Stimulated activated CD4-positive, alpha-beta T cell treated with anti-CD3 and anti-CD28 coated beads, Interleukin-15, amount 100 ng/mL, for 48 hours (primary cell): ENCODE data around the gene MLIP.

Experiments used
- DNase-seq, 2 donors: peaks; one replicate each; pipeline ENCODE4 v3.0.0-alpha.2; 2020; ENCODE audit warnings: low read depth in 2 of 2

Gene MLIP

DNA sequence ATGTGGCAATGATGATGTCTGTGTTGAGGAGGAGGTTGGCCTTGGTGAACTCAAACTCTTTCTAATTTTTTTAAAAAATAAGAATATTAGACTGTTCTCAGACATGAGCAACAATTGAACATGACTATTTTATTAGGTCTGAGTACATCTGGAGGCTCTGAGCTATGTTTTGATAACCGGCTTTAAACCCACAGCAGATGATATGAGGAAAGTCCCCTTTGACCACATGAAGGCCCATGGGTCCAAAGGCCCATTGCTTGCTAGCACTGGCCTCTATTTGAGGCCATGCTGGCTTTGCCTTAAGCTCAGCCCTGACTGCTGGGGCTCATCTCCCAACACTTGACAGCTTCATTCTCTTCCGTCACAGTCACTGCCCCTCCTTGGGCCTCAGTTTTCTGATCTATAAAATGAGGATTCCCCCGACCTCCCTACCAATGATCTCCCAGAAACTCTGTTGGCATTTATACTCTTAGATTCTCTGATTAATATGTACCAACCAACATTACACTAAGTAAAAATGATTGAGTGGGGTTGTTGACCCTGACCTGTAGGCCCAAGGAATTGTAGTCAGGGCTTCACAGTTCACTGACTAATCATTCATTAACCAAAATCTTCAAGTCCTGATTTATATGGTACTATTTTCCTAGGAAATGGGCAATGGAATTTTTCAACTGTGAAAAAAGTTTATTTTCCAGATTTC lies 173.1 kb downstream of the MLIP start:
- no peak for DNase-seq

DNA sequence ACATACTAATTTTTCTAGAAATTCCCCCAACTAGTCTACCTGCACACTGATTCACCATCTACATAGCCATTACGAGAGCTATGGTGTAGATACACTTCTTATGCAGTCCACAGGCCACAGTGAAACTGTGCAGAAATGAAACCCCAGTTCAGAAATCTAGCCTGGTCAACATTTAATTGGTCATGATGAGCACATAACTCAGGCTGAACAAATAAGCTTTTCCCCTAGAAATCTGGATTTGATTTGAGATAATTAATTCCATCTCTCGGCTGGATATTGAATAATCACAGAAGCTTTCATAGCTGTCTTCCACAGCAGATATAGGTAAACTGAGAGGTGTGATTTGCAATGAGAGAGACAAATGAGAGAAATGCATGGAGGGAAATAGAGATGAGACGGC lies 174.4 kb downstream of the MLIP start:
- DNase-seq: no peak

DNA sequence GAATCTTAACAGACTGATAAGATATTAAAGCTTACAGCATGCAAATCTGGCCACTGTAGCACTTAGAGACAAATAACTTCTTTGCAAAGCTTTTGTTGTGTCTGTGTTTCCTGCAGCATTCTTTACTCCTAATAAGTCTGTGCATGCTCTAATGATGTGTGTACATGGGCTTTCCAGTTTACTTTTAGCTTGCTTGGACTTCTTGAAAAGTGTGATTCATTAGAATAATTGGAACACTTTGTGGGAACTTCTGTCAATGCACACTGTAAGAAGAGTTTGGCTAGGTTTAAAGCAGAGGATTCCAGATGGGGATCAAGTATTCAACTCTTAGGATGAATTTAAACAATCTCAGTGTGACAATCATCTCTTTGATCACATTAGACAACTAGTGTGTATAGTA lies 174.9 kb downstream of the MLIP start:
- no peak for DNase-seq

DNA sequence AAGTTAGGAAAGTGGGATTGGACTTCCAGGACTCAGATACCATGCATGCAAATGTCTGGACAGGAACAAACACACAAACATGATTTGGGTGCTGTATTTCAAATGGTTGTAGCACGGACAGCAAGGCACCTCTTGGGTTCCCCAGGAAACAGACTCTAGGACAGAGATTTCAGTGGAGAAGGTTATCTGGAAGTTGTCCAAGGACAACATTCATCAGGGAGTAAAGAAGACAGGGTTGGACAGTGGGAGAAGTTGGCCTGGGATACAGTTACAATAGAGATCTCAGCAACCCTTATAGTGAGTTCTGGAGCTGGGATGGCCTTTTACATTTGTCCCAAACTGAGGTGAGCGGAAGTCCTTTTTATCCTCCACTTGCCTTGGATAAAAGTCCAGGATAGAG lies 177.2 kb downstream of the MLIP start:
- no peak for DNase-seq

DNA sequence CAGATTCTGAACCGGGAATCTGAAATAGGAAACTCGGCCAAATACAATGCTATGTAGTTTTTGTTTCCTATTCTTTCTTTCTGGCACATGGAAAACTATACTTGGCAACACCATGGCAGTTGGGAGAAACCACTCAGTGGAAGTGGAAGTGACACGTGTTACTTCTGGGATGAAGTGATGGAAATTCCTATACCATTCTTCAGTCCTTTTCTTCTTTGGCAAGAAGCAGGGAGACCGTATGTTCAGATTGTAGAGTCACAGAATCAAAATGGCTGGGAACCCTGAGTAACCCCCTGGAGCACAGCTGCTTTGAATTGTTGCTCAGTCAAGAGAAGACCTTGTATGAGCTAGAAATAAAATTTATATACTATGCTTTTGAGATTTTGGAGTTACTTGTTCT lies 178.2 kb downstream of the MLIP start:
- DNase-seq: no peak

- DNase-seq: no peak
Measured at GRCh38 chr6:54291146-54291545, 179.9 kb downstream of the MLIP start.

- DNase-seq: no peak
Measured at GRCh38 chr6:54291738-54292137, 180.5 kb downstream of the MLIP start.

GRCh38 chr6:54294965-54295532 lies 183.8 kb downstream of the MLIP start:
- DNase-seq: no peak

DNA sequence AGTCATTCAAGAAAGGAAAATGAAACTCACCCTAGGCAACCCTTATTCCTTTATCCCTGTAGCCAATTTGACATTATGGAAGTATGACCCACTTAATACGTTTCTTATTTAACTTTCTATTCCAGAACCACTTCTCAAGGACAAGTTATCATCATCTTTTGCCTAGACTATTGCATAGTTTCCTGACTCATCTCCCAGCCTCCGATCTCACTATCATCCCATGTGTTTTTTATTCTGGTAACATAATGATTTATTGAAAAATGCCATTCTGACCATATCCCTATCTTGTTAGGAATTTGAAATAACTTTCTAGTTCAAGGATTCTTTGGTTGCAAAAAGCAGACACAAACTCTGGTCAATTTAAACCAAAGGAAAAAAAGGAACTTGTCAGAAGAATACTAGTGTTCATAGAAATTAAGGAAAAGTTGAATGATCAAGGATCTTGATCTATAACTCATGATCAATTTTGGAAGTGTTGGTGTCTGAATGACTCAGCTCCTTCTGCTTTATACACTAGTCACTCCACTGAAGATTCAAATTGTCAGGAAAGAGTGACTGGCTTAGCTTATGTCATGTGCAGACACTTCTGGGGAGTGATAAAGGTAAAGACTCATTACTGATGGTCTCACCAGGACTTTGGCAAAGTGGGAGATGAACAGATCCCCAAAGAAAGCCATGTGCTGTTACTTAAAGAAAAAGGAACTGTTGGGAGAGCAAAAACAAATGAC lies 188.5 kb downstream of the MLIP start:
- DNase-seq: no peak

GRCh38 chr6:54301770-54302169 lies 190.5 kb downstream of the MLIP start:
- no peak for DNase-seq

DNA sequence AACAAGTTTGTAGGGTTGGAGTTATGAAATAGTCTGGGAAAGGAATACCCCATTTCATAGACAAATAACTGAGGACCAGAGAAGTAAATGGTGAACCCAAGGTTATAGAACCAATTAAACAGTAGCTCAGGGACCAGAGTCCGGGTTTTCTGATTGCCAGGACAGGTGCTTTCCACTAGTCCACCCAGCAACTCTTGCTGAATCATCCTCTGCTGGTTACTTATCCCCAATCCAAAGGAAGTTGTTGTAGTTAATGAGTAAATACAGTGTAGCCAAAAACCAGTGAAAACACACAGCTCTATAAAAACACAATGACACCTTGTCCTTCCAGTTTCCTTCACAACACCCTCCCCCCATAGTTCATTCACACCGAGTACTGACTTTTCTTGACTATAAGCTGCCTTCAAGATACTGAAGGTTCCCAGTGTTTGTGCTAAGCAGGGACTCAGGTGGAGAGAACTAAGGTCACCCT lies 196.2 kb downstream of the MLIP start:
- DNase-seq: no peak

- no peak for DNase-seq
Measured at GRCh38 chr6:54308289-54308985, 197.2 kb downstream of the MLIP start, which contains the start of gene TINAG. TINAG (plus strand) TSS chr6:54308441; CDS start chr6:54308551, 110 bp downstream.

GRCh38 chr6:54308986-54309315 lies 197.7 kb downstream of the MLIP start:
- no peak for DNase-seq

DNA sequence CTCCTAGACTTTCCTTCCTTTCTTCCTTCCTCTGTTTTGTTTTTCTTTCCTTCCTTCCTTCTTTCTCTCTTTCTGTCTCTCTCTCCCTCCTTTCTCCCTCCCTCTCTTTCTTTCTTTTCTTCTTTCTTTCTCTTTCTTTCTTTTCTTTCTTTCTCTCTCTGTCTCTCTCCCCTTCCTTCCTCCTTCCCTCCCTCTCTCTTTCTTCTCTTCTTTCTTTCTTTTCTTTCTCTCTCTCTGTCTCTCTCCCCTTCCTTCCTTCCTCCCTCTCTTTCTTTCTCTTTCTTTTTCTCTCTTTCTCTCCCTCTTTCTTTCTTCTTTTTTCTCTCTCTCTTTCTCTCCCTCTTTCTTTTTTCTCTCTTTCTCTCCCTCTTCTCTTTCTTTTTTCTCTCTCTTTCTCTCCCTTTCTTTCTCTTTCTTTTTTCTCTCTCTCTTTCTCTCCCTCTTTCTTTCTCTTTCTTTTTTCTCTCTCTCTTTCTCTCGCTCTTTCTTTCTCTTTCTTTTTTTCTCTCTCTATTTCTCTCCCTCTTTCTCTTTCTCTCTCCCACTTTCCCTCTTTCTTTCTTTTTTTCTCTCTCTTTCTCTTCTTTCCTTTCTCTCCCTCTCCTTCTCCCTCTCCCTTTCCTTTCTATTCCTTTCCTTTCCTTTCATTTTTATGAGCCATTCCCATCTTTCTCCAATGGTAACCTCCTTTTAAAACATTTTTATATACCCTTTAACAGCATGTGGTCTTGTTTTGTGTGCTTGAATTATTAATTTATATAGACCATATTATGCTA lies 199.3 kb downstream of the MLIP start:
- DNase-seq: no peak

DNA sequence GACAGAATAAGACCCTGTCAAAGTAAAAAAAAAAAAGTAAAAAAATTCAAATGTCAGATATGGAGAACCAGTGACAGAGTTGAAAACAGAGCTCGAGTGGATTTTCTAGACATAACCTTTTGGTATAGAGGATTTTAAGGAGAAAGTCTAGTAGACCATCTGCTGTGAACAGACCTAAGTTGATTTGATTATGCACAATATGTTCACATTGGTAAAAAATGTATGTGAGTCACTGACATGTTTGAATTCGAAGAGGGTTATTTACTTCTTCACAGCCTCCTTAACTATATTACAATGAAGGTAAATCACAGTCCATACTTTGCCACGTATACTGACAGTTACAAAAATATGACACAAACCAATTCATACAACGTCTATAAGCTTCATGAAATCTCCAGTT lies 204.4 kb downstream of the MLIP start:
- DNase-seq: no peak
